ENCODE results near the gene RAD51B.

DNA sequence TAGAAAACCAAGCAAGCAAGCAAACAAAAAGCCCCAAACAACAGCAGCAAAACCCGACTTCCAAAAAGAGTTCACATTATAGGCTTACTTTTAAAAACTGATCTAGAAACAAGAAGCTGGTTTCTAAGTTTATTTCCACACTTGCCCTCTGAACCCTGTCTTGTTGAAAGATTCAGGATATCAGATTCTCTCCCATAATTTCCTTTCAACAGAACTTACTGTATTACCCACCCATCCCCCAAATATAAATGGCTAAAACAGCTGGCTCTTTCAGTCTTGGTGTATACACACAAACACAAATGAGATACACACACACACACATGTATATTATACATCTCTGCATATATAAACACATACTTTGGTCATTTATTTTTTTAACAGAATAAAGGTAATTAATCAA, 512.4 kb downstream of the RAD51B start:
- no peak for TF ChIP-seq POLR2A (IDR thresholded peaks at IDR 0.05)
- no peak for TF ChIP-seq CTCF (IDR thresholded peaks at IDR 0.05)
